Esophagus squamous epithelium (tissue), 4 donors: ENCODE results near the gene SCARB1.

Experiments used
- CTCF ChIP-seq, 6 experiments: fragments of 450-650 bp in 4 of 6; fragments of 200-600 bp in 2 of 6; sonication (generic) in 2 of 6; IDR thresholded peaks; one replicate each; pipeline ENCODE4 v1.5.1; 2016 to 2019; ENCODE audit warnings: antibody characterized with exemption in 6 of 6, mild to moderate bottlenecking in 4 of 6, moderate library complexity in 4 of 6
- POLR2A ChIP-seq, 4 donors: fragments of 450-650 bp; IDR thresholded peaks; one replicate each; pipeline ENCODE4 v1.6.1; 2017; ENCODE audit warnings: antibody characterized with exemption in 4 of 4, mild to moderate bottlenecking in 4 of 4, moderate library complexity in 3 of 4

- TF ChIP-seq POLR2A (IDR thresholded peaks at IDR 0.05): no peak
- no peak for TF ChIP-seq CTCF (IDR thresholded peaks at IDR 0.05)
Observed at GRCh38 chr12:124896461-124896860, 32.8 kb upstream of the SCARB1 start.
